Gastrocnemius medialis (tissue), 4 donors: Measurements from ENCODE around the gene HELZ2.

ENCODE experiments used
- CTCF ChIP-seq, 5 experiments: fragments of 450-650 bp in 3 of 5; fragments of 200-600 bp in 2 of 5; sonication (generic) in 2 of 5; IDR thresholded peaks in 4 of 5; conservative IDR thresholded peaks in 1 of 5; 1 replicate in 4 of 5; 2 replicates in 1 of 5; pipeline ENCODE4 v1.5.1; 2016 to 2019; ENCODE audit warnings: antibody characterized with exemption in 5 of 5, mild to moderate bottlenecking in 3 of 5, moderate library complexity in 3 of 5
- POLR2A ChIP-seq, 2 donors: fragments of 450-650 bp; IDR thresholded peaks; one replicate each; pipeline ENCODE4 v1.6.1; 2017; ENCODE audit warnings: antibody characterized with exemption in 2 of 2, mild to moderate bottlenecking in 2 of 2, moderate library complexity in 2 of 2

GRCh38 chr20:63546956-63547724, 26.9 kb downstream of the HELZ2 start:
- no peak for TF ChIP-seq CTCF (IDR thresholded peaks at IDR 0.05 in 4 of 5, conservative IDR thresholded peaks at IDR 0.05 in 1 of 5)
- no peak for TF ChIP-seq POLR2A (IDR thresholded peaks at IDR 0.05)
